A549 (cell line): ENCODE results near the gene IRX5. TPM values are rescaled to one million over a fixed set of nuclear protein-coding genes. Genes with fewer than 3 reads are reported as not detected.

Experiments
- ATAC-seq, 2 experiments: fragments of 200-7000 bp in 1 of 2; fragments of >200 bp in 1 of 2; cut with Nextera tagmentation in 1 of 2; cut with Tn5 transposase in 1 of 2; 3 replicates each; pipeline versions ENCODE4 v1.8.0 to v1.9.1; 2018 to 2020; ENCODE audit warnings: mild to moderate bottlenecking in 1 of 2, moderate library complexity in 1 of 2
- CTCF ChIA-PET: fragments of 300-600 bp; sonication (Branson Sonifier 250); formaldehyde crosslinking; extraction: SDS; loops from one replicate; lab custom pipeline; 2021; ENCODE audit warnings: antibody characterized with exemption, inconsistent platforms; lab: Yijun Ruan, JAX
- POLR2A ChIA-PET: fragments of 350-600 bp; formaldehyde crosslinking; extraction: SDS; loops from one replicate; lab custom pipeline; 2021; ENCODE audit warnings: antibody characterized with exemption, inconsistent platforms; lab: Yijun Ruan, JAX
- DNase-seq, 2 experiments: peaks; one replicate each; pipeline versions ENCODE4 v3.0.0 to v3.0.0-alpha.2; 2011 to 2016; ENCODE audit warnings: low read depth in 1 of 2, low spot score in 1 of 2
- FAIRE-seq: peaks from 2 replicates; lab custom pipeline; 2011; peaks lifted over from hg19 to GRCh38; lab: Jason Lieb, UNC
- H3K27ac ChIP-seq, 2 experiments: fragments of >200 bp; sonication (Bioruptor Twin); formaldehyde crosslinking; 3 replicates each; pipeline ENCODE4 v1.5.1; 2016 to 2017
- H3K4me1 ChIP-seq: fragments of >200 bp; sonication (Bioruptor Twin); formaldehyde crosslinking; 3 replicates; pipeline ENCODE4 v1.6.1; 2016
- H3K4me2 ChIP-seq: fragments of >200 bp; sonication (Bioruptor Twin); formaldehyde crosslinking; 3 replicates; pipeline ENCODE4 v1.6.1; 2016
- H3K4me3 ChIP-seq: fragments of >200 bp; sonication (Bioruptor Twin); formaldehyde crosslinking; 3 replicates; pipeline ENCODE4 v1.5.1; 2016
- H3K9me3 ChIP-seq: fragments of >200 bp; sonication (Bioruptor Twin); formaldehyde crosslinking; 3 replicates; pipeline ENCODE4 v1.6.1; 2016
- CBX8 ChIP-seq: fragments of 200-600 bp; sonication (generic); IDR thresholded peaks from 2 replicates; pipeline ENCODE4 v1.6.1; 2016
- CEBPB ChIP-seq, 2 experiments: fragments of >200 bp in 1 of 2; sonication (Bioruptor Twin) in 1 of 2; formaldehyde crosslinking in 1 of 2; IDR thresholded peaks; 2 replicates each; pipeline ENCODE4 v1.6.1; 2012 to 2016
- CHD2 ChIP-seq: fragments of 150-350 bp; IDR thresholded peaks from 2 replicates; pipeline ENCODE4 v1.6.1; 2014; ENCODE audit warnings: low read length; ENCODE audit not compliant: partially characterized antibody
- CHD4 ChIP-seq: fragments of 200-600 bp; sonication (generic); IDR thresholded peaks from 2 replicates; pipeline ENCODE4 v1.6.1; 2016; ENCODE audit warnings: antibody characterized with exemption, mild to moderate bottlenecking, borderline replicate concordance
- EHF ChIP-seq: fragments of 250-450 bp; sonication (Bioruptor Pico); IDR thresholded peaks from 2 replicates; pipeline ENCODE4 v1.5.0; 2020; ENCODE audit warnings: mild to moderate bottlenecking
- EHMT2 ChIP-seq: fragments of 200-600 bp; sonication (generic); IDR thresholded peaks from 2 replicates; pipeline ENCODE4 v1.6.1; 2016; ENCODE audit warnings: antibody characterized with exemption, low read depth, mild to moderate bottlenecking, moderate library complexity
- EP300 ChIP-seq, 2 experiments: fragments of >200 bp; sonication (Bioruptor Twin); formaldehyde crosslinking; IDR thresholded peaks; 2 replicates in 1 of 2; 3 replicates in 1 of 2; pipeline ENCODE4 v1.6.1; 2016 to 2017
- ESRRA ChIP-seq: fragments of 150-350 bp; IDR thresholded peaks from 2 replicates; pipeline ENCODE4 v1.6.1; 2014; ENCODE audit warnings: mild to moderate bottlenecking, low read length, borderline replicate concordance
- FOSL2 ChIP-seq, 2 experiments: fragments of 450-650 bp in 1 of 2; fragments of >200 bp in 1 of 2; sonication (Bioruptor Twin) in 1 of 2; formaldehyde crosslinking; IDR thresholded peaks; 2 replicates each; pipeline versions ENCODE4 v1.5.0 to v1.6.1; 2016 to 2020; ENCODE audit warnings: mild to moderate bottlenecking in 1 of 2, moderate library complexity in 1 of 2
- HOXB5 ChIP-seq: fragments of 250-450 bp; sonication (Bioruptor Pico); IDR thresholded peaks from 2 replicates; pipeline ENCODE4 v1.5.0; 2020; ENCODE audit warnings: mild to moderate bottlenecking, moderate library complexity
- KDM5A ChIP-seq: fragments of 200-600 bp; sonication (generic); IDR thresholded peaks from 2 replicates; pipeline ENCODE4 v1.6.1; 2016; ENCODE audit warnings: antibody characterized with exemption, mild to moderate bottlenecking
- MAFK ChIP-seq: fragments of 450-650 bp; IDR thresholded peaks from 2 replicates; pipeline ENCODE4 v1.6.1; 2014; ENCODE audit not compliant: partially characterized antibody
- MYC ChIP-seq: IDR thresholded peaks from 2 replicates; pipeline ENCODE4 v1.6.1; 2012; ENCODE audit warnings: mild to moderate bottlenecking, inconsistent platforms, low read length, improper control_type of control experiment, borderline replicate concordance
- NFE2L2 ChIP-seq: fragments of 150-350 bp; conservative IDR thresholded peaks from 2 replicates; pipeline ENCODE4 v1.6.1; 2014; ENCODE audit warnings: low read length
- RARB ChIP-seq: fragments of 250-450 bp; sonication (Bioruptor Pico); IDR thresholded peaks from 2 replicates; pipeline ENCODE4 v1.8.0; 2021; ENCODE audit warnings: mild to moderate bottlenecking, moderate library complexity
- RNF2 ChIP-seq: fragments of 200-600 bp; sonication (generic); IDR thresholded peaks from 2 replicates; pipeline ENCODE4 v1.6.1; 2016; ENCODE audit warnings: low read depth, mild to moderate bottlenecking, antibody characterized with exemption, moderate library complexity, borderline replicate concordance
- SMC3 ChIP-seq: fragments of >200 bp; sonication (Bioruptor Twin); formaldehyde crosslinking; IDR thresholded peaks from 3 replicates; pipeline ENCODE4 v1.6.1; 2018; ENCODE audit warnings: inconsistent platforms
- SREBF2 ChIP-seq: fragments of 450-650 bp; IDR thresholded peaks from 2 replicates; pipeline ENCODE4 v1.6.1; 2014; ENCODE audit warnings: mild to moderate bottlenecking, moderate library complexity
- WGBS: methylation state at CpG from one replicate; pipeline ENCODE4 v1.1.6; 2017; ENCODE audit errors: missing lambda C conversion rate; 5-methylcytosine and 5-hydroxymethylcytosine counted together
- polyA plus RNA-seq, 4 experiments: library from polyadenylated mRNA; depleted of rRNA in 3 of 4; stranded (reverse); fragments of >200 nt; fragmentation: RNase III in 1 of 4; extraction: RNeasy Plus Mini Kit Qiagen cat#74134 plus additional on column Dnase treatment in 1 of 4; gene quantifications; 2 replicates in 3 of 4; 3 replicates in 1 of 4; pipeline ENCODE4 v1.2.3, GENCODE V29; 2011 to 2017
- TF ChIP-seq, protein P1 (sequence below): IDR thresholded peaks from 2 replicates; pipeline ENCODE4 v1.6.1; 2012; ENCODE audit warnings: low read depth, borderline replicate concordance
- TF ChIP-seq, protein P2 (sequence below): fragments of 450-650 bp; IDR thresholded peaks from 2 replicates; pipeline ENCODE4 v1.6.1; 2014; ENCODE audit warnings: antibody characterized with exemption
- TF ChIP-seq, protein P3 (sequence below): fragments of 200-600 bp; sonication (generic); IDR thresholded peaks from 2 replicates; pipeline ENCODE4 v1.6.1; 2016; ENCODE audit warnings: antibody characterized with exemption, mild to moderate bottlenecking, moderate library complexity
- TF ChIP-seq, protein P4 (sequence below): fragments of >200 bp; sonication (Bioruptor Twin); formaldehyde crosslinking; IDR thresholded peaks from 2 replicates; pipeline ENCODE4 v1.6.1; 2016
- TF ChIP-seq, protein P5 (sequence below): fragments of >200 bp; sonication (Bioruptor Twin); formaldehyde crosslinking; IDR thresholded peaks from 3 replicates; pipeline ENCODE4 v1.6.1; 2016
- TF ChIP-seq, protein P6 (sequence below): fragments of 150-350 bp; IDR thresholded peaks from 2 replicates; pipeline ENCODE4 v1.6.1; 2014; ENCODE audit warnings: low read depth, mild to moderate bottlenecking, low read length

IRX5 gene
- polyA plus RNA-seq, 2 of the 4 experiments (the other 2 are of a cell fraction), result 0.67 to 0.88 TPM

DNA sequence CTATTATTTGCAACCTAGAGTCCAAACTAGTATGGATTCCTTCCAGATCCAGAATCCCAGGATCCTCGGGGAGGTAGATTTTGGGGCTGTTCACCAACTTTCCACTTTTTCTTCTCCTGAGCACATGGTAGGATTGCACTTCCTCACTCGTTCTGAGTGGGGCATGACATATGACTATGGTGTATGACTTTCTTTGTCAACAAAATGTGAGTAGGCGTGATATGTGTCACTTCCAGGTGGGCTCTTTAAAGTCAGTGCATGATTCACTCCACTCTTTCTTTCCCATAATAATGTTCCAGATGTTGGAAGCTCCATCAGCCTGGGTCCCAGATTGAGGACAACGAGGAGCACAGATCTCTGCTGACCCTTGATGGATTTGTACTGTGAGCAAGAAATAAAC lies 21.5 kb downstream of the IRX5 start:
- Histone ChIP-seq H3K27ac (no peak overlapping the region), H3K4me1 (no peaks in the 10 kb centered on the region)
- CTCF ChIA-PET, result interaction anchor here (1.8 kb wide), 1 partner anchor 15 kb away, joined by 6 read pairs; no protein-coding TSS in a partner anchor
- POLR2A ChIA-PET, result no interaction called here
- FAIRE-seq, result no peak
- TF ChIP-seq CHD4 (no peak), ESRRA (no peak), EHF (no peak), CEBPB (IDR thresholded peaks at IDR 0.05) (no peak), RNF2 (no peak), KDM5A (no peak)
- TF ChIP-seq, all 56 proteins: peak for 0
- no peak for DNase-seq
- peaks cover 6% of the 10 kb centered on the region; the same call in 1 of the 3 replicates for H3K9me3 ChIP-seq
- no peak overlapping the region for H3K4me2 ChIP-seq
- no peak overlapping the region for H3K4me3 ChIP-seq
- 8% methylated on average over 4 of the region's 4 CpGs for WGBS
- ATAC-seq, result no peak

DNA sequence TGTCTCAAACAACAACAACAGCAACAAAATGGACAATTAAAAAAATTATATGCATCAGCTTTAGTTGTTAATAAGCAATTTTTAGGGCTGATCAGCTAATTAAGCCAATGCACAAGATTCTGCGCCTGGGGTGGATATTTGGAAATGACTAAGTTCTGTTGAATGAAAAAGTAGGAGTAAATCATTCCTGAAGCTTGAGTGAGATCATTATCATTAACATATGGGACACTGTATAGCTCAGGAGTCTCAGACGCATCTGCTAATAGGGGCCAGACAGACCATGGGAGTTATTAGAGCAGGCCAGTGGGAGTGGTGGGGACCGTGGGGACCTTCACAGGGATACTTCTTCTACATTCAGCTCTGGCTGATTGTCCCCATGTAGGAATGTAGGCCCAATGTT lies 22.8 kb downstream of the IRX5 start:
- CTCF ChIA-PET, result interaction anchor here (1.1 kb wide), 1 partner anchor 16 kb away, joined by 6 read pairs; no protein-coding TSS in a partner anchor
- Histone ChIP-seq H3K9me3 (peaks cover 6% of the 10 kb centered on the region; the same call in 1 of the 3 replicates), H3K4me3 (no peak overlapping the region), H3K27ac (no peak overlapping the region), H3K4me1 (no peaks in the 10 kb centered on the region), H3K4me2 (no peak overlapping the region)
- ATAC-seq (no peak), DNase-seq (no peak), FAIRE-seq (no peak)
- WGBS, result 51% methylated on average over 3 of the region's 3 CpGs
- TF ChIP-seq, protein P1, sequence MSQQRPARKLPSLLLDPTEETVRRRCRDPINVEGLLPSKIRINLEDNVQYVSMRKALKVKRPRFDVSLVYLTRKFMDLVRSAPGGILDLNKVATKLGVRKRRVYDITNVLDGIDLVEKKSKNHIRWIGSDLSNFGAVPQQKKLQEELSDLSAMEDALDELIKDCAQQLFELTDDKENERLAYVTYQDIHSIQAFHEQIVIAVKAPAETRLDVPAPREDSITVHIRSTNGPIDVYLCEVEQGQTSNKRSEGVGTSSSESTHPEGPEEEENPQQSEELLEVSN, result no peak
- TF ChIP-seq, protein P2, sequence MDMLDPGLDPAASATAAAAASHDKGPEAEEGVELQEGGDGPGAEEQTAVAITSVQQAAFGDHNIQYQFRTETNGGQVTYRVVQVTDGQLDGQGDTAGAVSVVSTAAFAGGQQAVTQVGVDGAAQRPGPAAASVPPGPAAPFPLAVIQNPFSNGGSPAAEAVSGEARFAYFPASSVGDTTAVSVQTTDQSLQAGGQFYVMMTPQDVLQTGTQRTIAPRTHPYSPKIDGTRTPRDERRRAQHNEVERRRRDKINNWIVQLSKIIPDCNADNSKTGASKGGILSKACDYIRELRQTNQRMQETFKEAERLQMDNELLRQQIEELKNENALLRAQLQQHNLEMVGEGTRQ, result no peak
- TF ChIP-seq, protein P3, sequence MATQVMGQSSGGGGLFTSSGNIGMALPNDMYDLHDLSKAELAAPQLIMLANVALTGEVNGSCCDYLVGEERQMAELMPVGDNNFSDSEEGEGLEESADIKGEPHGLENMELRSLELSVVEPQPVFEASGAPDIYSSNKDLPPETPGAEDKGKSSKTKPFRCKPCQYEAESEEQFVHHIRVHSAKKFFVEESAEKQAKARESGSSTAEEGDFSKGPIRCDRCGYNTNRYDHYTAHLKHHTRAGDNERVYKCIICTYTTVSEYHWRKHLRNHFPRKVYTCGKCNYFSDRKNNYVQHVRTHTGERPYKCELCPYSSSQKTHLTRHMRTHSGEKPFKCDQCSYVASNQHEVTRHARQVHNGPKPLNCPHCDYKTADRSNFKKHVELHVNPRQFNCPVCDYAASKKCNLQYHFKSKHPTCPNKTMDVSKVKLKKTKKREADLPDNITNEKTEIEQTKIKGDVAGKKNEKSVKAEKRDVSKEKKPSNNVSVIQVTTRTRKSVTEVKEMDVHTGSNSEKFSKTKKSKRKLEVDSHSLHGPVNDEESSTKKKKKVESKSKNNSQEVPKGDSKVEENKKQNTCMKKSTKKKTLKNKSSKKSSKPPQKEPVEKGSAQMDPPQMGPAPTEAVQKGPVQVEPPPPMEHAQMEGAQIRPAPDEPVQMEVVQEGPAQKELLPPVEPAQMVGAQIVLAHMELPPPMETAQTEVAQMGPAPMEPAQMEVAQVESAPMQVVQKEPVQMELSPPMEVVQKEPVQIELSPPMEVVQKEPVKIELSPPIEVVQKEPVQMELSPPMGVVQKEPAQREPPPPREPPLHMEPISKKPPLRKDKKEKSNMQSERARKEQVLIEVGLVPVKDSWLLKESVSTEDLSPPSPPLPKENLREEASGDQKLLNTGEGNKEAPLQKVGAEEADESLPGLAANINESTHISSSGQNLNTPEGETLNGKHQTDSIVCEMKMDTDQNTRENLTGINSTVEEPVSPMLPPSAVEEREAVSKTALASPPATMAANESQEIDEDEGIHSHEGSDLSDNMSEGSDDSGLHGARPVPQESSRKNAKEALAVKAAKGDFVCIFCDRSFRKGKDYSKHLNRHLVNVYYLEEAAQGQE, result no peak
- TF ChIP-seq, protein P4, sequence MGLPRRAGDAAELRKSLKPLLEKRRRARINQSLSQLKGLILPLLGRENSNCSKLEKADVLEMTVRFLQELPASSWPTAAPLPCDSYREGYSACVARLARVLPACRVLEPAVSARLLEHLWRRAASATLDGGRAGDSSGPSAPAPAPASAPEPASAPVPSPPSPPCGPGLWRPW, result no peak
- TF ChIP-seq EHMT2 (no peak), MYC (no peak), ESRRA (no peak), SREBF2 (no peak)
- POLR2A ChIA-PET, result no interaction called here

DNA sequence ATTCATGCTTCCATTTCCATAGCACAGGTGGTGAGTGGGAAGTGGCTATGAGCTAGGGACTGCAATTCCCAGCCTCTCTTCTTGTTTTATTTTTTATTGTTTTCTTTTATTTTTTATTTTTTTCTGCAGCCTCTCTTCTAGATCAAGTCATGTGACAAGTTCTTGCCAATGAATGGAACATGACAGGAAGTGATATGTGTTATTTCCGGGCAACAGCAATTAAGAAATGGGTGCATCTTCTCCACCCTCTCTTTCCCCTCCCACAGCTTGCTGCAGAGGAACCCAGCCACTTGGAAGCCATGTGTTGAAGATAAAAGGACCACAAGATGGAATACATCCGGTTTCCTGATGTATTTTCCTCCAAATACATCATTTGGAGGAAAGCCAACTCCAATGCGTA lies 23.6 kb downstream of the IRX5 start:
- peaks cover 1% of the 10 kb centered on the region; the same call in 1 of the 3 replicates for H3K9me3 ChIP-seq
- WGBS, result 33% methylated on average over 3 of the region's 3 CpGs
- no peak overlapping the region for H3K4me3 ChIP-seq
- H3K4me1 ChIP-seq, result no peaks in the 10 kb centered on the region
- no peak overlapping the region for H3K27ac ChIP-seq
- H3K4me2 ChIP-seq, result no peak overlapping the region
- CTCF ChIA-PET, result interaction anchor here (1.1 kb wide), 1 partner anchor 17 kb away, joined by 6 read pairs; no protein-coding TSS in a partner anchor
- FAIRE-seq (no peak), DNase-seq (no peak), ATAC-seq (no peak)
- POLR2A ChIA-PET, result no interaction called here
- TF ChIP-seq NFE2L2, result no peak
- TF ChIP-seq, protein P5, sequence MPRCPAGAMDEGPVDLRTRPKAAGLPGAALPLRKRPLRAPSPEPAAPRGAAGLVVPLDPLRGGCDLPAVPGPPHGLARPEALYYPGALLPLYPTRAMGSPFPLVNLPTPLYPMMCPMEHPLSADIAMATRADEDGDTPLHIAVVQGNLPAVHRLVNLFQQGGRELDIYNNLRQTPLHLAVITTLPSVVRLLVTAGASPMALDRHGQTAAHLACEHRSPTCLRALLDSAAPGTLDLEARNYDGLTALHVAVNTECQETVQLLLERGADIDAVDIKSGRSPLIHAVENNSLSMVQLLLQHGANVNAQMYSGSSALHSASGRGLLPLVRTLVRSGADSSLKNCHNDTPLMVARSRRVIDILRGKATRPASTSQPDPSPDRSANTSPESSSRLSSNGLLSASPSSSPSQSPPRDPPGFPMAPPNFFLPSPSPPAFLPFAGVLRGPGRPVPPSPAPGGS, result no peak
- no peak for TF ChIP-seq CBX8
- no peak for TF ChIP-seq EP300 (IDR thresholded peaks at IDR 0.05)
- TF ChIP-seq CHD2, result no peak
- no peak for TF ChIP-seq RARB
- no peak for TF ChIP-seq ESRRA
- TF ChIP-seq FOSL2 (IDR thresholded peaks at IDR 0.05), result no peak
- TF ChIP-seq FOSL2 (CRISPR knock-in tag; IDR thresholded peaks at IDR 0.05), result no peak
- TF ChIP-seq, protein P6, sequence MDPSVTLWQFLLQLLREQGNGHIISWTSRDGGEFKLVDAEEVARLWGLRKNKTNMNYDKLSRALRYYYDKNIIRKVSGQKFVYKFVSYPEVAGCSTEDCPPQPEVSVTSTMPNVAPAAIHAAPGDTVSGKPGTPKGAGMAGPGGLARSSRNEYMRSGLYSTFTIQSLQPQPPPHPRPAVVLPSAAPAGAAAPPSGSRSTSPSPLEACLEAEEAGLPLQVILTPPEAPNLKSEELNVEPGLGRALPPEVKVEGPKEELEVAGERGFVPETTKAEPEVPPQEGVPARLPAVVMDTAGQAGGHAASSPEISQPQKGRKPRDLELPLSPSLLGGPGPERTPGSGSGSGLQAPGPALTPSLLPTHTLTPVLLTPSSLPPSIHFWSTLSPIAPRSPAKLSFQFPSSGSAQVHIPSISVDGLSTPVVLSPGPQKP, result no peak
- no peak for TF ChIP-seq MAFK
- TF ChIP-seq HOXB5 (CRISPR knock-in tag), result no peak
- no peak for TF ChIP-seq SMC3
- TF ChIP-seq, protein P1, result no peak
